22Rv1 (cell line): ENCODE data around the gene DFFB.
A peak's percentile ranks its signal among the peaks of the same experiment; 100 is the strongest.

Source experiments
- H3K27ac ChIP-seq: fragments of 450-650 bp; 2 replicates; pipeline ENCODE4 v1.5.1; 2017
- CTCF ChIP-seq: fragments of 450-650 bp; IDR thresholded peaks from 2 replicates; pipeline ENCODE4 v1.5.1; 2017; ENCODE audit warnings: mild to moderate bottlenecking
- ZFX ChIP-seq: fragments of 450-650 bp; IDR thresholded peaks from 2 replicates; pipeline ENCODE4 v1.6.1; 2017; ENCODE audit warnings: antibody characterized with exemption, borderline replicate concordance

The DFFB gene

DNA sequence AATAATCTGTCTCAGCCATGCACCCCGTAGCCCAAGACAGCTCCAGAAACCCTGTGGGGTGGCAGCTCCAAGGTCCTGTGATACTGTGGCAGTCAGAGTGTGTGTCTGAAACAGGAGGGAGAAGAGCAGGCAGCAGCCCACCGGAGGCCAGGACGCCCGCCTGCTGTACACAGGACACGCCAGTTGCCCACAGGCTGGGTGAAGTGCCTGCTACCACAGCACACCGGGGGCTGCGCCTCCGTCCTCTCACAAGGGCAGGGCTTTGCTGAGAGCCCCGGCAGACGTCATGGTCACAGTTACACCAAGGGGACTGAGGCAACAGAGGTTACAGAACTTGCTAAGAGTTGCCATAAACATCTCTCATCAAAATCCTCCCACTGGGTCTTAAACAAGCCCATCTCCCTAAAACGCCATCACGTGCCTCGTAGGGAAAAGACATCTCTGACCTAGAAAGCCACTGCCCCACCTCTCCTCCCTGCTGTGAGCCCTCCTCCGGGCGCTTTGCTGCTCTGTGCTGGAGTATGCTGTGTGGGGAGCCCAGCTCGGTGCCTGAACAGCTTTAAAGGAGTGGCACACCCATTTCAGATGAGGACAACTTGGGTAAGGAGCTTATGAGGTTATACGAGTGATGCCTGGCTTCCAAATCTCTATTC, 37.5 kb downstream of the DFFB start:
- TF ChIP-seq ZFX (no peak), CTCF (no peak)
- no peak overlapping the region for H3K27ac ChIP-seq

- TF ChIP-seq ZFX = no peak
- no peak for TF ChIP-seq CTCF
- no peak overlapping the region for H3K27ac ChIP-seq
These were observed 38.1 kb downstream of the DFFB start for GRCh38 chr1:3895279-3895950.

- H3K27ac ChIP-seq = no peak overlapping the region
- TF ChIP-seq CTCF (no peak), ZFX (no peak)
These were observed 38.7 kb downstream of the DFFB start for GRCh38 chr1:3895951-3896325.

GRCh38 chr1:3896396-3897000, 39.2 kb downstream of the DFFB start:
- H3K27ac ChIP-seq = no peak overlapping the region
- TF ChIP-seq CTCF = no peak
- TF ChIP-seq ZFX = no peak

DNA sequence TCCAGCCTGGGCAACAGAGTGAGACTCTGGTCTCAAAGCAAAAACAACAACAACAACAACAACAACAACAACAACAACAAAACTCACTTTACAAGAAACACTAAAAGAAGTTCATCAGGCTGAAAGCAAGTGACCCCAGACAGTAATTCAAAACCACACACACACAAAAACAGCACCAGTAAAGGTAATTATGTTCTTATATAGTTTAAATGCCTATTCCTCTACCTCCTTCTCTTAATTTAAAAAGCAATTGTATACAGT, 41.1 kb downstream of the DFFB start:
- TF ChIP-seq ZFX = no peak
- no peak for TF ChIP-seq CTCF
- H3K27ac ChIP-seq = no peak overlapping the region

DNA sequence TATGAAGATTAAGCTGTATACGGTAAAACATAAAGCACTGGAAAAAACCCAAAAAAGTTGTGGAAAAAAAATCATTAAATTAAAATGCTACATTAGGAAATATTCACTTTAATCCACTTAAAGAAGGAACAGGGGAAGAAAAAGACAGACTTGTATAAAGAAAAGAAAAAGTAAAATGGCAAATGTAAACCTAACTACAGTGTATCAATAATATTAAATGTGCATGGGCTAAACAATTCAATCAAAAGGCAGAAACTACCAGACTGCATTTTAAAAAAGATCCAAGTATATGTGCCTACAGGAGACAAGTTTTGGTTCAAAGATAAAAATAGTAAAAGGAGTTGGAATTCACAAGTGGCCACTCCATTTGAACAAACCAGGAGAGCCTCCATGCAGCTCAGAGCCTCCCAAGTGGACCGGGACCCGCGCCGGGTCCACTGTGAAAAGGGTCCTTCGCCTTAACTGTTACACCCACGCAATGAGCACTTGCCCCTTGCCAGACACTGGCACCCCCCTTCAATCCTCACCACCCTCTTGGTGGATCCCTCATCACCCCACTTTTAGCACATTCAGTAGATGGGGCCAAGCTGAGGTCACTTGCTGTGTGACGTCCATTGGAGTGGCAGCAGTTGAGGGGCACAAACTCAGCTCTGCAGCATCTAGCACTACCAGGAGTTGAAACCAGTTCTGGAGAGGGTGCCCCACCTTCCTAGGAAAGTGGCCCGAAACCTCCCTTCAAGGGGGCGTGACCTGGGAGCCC, 41.9 kb downstream of the DFFB start:
- no peak for TF ChIP-seq ZFX
- no peak for TF ChIP-seq CTCF
- H3K27ac ChIP-seq = peak overlapping the region; percentile 98

DNA sequence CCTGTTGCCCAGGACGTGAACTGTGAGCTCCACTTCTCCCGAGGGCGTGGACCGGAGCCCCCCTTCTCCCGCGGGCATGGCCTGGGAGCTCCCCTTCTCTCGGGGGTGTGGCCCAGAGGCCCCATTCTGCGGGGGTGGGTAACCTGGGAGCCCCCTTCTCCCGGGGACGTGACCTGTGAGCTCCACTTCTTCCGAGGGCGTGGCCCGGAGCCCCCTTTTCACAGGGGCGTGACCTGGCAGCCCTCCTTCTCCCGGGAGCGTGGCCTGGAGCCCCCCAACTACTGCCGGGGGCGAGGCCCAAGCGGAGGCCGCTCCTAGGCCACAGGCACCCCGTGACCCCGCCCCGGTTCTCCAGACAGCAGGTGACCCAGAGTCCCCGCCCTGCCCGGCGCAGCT, 42.5 kb downstream of the DFFB start:
- H3K27ac ChIP-seq = peak overlapping the region; percentile 98
- TF ChIP-seq CTCF (0 out of 2 replicates have a peak, but pooled peaks have one; percentile 10), ZFX (no peak)
